ENCODE measurements around the gene WDR88.
"Not testable (repeated sequence)": the region's sequence is repeated elsewhere in the genome, so short reads cannot be mapped to it uniquely, and the experiment has no call there.

Gene WDR88

GRCh38 chr19:33198169-33198568 is 66.3 kb downstream of the WDR88 start:
- no peak for DNase-seq (ENCODE audit: low read depth)

- peak; percentile 8 for DNase-seq (ENCODE audit: low read depth)
These were observed 67.7 kb downstream of the WDR88 start for GRCh38 chr19:33199441-33200265.

DNA sequence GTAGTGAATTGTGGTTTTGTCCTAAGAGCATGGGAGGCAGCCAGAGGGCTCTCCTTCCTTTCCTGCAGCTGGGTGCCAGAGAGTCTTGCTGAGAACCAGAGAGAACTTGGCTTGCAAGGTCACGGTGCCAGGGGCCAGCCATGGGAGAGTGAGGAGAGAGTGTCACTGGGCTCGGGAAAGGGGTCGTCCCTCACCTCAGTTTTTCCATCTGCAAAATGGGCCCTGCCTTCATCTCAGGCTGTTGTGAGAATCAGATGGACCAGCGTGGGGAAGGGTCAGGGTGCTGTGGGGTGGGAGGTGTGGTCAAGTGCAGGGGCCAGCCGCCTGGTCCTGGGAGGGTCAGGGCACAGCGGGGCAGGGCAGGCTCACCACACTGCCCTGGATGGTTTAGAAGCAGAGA is 69.6 kb downstream of the WDR88 start:
- no peak for DNase-seq (ENCODE audit: low read depth)

DNA sequence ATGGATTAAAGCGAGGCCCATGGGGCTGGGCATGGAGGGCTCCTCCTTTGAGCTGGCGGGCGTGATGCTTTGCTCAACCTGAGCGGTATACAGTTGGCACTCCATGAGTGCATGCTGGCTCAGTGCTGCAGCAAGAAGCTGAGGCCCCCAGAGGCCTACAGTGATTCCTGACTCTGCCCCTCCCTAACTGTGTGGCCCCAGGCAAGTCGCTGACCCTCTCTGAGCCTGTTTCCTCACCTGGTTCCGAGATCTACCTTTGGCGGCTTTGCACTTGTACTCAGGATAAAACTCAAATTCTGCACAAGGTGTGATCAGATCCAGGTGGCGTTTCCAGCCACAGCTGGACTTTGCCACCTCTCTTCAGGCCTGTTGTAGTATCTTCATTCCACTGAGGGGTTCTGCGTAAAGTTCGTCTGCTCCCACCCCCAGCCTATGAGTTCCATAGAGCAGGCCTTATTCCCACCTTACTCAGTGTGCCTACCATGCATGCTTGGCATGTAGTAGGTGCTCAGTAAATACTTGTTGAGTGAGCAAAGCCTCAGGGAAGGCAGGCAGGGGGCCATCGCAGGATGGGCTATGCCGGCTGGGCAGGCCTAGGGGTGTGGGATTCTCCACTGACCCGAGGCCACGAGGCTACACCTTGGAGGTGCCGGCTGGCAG is 70.1 kb downstream of the WDR88 start:
- no peak for DNase-seq (ENCODE audit: low read depth)

DNA sequence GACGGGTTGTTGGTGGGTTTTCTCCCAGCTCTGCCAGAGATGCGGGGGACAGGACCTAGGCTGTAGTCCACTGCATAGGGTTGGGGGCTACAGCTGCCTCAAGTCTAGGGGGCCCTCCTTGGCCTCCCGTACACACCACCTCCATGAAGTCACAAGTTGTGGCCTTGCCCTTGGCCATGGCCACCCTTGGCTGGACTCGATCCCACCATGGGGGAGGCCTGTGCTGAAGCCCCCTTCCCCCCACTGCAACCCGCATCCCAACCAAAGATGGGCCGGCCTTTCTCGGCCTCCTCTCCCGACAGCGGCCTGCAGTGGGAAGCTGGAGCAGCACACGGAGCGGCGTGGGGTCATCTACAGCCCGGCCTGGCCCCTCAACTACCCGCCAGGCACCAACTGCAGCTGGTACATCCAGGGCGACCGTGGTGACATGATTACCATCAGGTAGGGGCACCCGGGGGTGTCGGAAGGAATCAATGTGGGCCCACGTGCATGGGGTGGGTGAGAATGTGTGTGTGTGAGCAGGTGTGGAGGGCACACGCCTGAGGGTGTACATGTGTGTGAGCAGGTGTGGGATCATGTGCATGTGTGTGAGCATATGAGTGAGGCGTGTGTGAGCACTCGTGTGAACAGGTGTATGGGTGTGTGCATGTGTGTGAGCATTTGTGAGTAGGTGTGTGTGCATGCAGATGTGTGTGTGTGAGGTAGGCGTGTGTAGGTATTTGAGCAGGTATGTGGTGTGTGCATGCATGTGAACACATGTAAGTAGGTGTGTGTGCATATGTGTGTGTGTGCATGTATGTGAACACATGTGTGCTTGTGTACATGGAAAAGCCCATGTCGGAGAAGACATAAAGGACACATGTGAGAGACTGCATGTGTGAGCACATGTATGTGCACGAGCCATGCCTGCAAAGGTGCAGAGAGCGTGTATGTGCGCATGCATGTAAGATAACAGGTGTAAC is 70.9 kb downstream of the WDR88 start:
- DNase-seq (ENCODE audit: low read depth) = no peak

DNA sequence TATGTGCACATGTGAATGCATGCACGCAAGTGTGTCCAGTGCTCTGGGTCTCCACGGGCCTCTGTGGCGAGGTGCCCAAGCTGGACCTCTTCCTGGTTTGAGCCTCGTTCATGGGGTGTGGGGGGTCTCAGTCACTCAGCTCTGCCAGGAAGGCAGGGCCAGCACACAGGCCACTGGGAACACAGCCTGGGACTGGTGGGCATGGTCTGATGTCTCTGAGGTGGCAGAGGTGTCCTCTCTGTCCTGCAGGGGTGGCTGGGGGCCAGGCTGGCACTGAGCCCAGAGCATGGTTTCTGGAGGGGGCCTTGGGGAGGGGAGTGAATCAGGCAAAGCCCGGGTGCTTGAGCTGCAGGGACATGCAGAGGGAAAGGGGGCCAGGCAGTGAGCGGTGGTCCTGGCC is 71.6 kb downstream of the WDR88 start:
- no peak for DNase-seq (ENCODE audit: low read depth)

DNA sequence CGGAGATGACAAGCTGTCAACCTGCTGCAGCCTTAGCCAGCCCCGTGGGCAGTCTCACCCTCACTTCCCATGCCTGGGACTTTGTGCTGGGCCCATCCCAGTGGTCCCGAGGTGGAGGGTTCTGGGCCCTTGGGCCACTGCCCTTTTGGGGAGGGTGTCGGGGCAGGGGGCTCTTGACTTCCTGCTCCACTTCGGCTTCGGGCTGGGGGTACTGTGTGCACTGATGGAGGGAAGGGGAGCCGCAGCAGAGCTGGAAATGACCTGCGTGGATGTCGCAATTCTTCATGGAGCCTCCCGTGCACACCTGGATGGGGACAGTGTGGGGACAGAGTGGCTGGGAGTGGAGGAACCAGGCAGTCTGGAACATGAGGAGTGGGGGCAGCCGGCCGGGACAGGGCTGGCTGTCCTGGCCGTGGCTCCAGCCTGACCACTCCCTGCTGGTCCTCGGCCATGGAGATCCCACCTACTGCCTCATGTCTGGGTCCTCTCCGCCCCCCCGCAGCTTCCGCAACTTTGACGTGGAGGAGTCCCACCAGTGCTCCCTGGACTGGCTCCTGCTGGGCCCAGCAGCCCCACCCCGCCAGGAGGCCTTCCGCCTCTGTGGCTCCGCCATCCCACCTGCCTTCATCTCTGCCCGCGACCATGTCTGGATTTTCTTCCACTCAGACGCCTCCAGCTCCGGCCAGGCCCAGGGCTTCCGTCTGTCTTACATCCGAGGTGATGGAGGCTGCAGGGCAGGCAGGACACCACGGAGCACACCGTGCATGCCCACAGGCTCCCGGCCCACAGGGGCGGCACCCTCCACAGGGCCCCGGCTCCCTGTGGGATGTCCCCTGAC is 72.4 kb downstream of the WDR88 start:
- no peak for DNase-seq (ENCODE audit: low read depth)

GRCh38 chr19:33205110-33205509 is 73.2 kb downstream of the WDR88 start:
- no peak for DNase-seq (ENCODE audit: low read depth)

DNA sequence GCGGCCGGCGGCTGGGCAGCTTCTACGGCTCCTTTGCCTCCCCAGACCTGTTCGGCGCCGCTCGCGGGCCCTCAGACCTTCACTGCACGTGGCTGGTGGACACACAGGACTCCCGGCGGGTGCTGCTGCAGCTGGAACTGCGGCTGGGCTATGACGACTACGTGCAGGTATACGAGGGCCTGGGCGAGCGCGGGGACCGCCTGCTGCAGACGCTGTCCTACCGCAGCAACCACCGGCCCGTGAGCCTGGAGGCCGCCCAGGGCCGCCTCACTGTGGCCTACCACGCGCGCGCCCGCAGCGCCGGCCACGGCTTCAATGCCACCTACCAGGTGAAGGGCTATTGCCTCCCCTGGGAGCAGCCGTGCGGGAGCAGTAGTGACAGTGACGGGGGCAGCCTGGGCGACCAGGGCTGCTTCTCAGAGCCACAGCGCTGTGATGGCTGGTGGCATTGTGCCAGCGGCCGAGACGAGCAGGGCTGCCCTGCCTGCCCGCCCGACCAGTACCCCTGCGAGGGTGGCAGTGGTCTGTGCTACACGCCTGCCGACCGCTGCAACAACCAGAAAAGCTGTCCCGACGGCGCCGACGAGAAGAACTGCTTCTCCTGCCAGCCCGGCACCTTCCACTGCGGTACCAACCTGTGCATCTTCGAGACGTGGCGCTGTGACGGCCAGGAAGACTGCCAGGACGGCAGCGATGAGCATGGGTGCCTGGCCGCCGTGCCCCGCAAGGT is 73.8 kb downstream of the WDR88 start:
- DNase-seq (ENCODE audit: low read depth) = no peak

DNA sequence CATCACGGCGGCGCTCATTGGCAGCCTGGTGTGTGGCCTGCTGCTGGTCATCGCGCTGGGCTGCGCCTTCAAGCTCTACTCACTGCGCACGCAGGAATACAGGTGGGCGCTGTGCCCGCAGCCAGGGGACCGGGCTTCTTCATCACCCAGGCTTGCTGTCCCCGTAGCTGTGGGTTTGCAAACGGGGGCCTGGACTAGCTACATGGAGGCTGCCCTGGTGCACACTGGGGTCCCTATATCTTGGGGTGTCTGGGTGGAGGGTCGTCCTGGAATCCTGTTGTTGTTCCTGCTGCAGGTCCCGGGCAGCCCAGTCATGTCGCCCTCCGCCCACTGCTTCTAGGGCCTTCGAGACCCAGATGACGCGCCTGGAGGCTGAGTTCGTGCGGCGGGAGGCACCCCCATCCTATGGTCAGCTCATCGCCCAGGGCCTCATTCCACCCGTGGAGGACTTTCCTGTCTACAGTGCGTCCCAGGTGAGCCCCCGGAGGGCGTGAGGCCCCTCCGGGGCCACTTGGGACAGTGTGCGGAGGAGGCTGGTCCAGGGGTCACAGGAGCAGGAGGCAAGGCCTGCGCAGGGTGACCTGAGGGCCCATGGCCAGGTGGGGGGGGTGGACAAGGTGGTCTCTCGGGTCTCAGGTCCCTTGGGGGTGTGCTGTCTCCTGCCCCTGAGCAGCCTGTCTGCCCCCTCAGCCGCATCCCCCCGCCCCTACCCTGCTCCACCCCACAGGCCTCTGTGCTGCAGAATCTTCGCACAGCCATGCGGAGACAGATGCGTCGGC is 74.5 kb downstream of the WDR88 start:
- DNase-seq (ENCODE audit: low read depth) = no peak

GRCh38 chr19:33207040-33207620 is 75.2 kb downstream of the WDR88 start:
- DNase-seq (ENCODE audit: low read depth) = no peak

DNA sequence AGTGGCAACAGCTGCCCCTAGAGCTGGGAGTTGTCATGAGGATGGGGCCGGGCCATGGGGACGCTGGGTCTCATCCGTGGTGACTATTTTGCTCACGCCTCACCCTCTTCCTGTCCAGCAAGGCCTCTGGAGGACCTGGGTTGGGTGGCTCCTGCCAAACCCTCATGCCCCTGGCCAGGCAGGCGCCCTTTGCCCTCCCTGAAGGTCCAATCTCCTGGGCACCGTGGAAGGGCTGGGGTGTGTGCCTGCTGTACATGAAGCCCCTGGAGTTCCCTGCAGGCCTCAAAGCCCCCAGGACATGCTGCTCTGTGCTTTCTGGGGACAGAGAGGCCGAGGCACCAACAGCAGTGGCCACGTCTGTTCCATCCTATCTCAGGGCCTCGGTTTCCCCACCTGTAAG is 76.0 kb downstream of the WDR88 start:
- no peak for DNase-seq (ENCODE audit: low read depth)

DNA sequence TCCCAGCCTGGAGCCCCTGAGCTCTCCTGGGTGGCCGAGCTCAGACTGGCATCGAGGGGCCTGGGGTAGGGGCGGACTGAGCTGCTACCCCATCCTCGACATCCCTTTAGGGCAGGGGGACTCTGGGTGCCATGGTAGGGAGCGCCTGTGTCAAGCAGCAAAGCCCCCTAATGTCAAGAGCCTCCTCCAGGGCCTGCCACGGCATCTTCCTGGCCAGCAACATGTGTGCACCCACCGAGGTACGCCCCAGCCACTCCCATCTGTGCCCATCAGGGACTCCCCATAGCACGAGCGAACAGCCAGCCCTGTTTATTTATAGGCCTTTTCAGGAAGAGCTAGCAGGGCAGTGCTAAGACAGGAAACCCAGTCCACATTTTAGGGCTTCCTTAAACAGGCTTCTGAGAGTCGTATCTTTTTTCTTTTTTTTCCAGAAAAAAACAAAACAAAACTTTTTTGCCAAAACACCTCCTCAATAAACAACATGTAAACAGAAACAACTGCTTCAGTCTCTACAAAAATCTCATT is 76.5 kb downstream of the WDR88 start:
- no peak for DNase-seq (ENCODE audit: low read depth)

GRCh38 chr19:33208904-33209849 is 77.3 kb downstream of the WDR88 start:
- no peak for DNase-seq (ENCODE audit: low read depth)

DNA sequence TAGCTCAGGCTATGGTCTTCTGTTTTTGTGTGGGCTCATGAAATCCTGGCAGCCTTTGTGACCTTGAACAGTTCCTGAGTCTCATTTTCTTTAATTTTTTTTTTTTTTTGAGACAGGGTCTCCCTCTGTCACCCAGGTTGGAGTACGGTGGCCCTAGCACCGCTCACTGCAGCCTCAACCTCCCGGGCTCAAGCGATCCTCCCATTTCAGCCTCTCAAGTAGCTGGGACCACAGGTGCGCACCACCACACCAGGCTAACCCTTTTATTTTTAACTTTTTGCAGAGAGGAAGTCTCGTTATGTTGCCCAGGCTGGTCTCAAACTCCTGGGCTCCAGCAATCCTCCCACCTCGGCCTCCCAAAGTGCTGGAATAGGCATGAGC is 77.9 kb downstream of the WDR88 start:
- not testable (repeated sequence) for DNase-seq (ENCODE audit: low read depth)

DNA sequence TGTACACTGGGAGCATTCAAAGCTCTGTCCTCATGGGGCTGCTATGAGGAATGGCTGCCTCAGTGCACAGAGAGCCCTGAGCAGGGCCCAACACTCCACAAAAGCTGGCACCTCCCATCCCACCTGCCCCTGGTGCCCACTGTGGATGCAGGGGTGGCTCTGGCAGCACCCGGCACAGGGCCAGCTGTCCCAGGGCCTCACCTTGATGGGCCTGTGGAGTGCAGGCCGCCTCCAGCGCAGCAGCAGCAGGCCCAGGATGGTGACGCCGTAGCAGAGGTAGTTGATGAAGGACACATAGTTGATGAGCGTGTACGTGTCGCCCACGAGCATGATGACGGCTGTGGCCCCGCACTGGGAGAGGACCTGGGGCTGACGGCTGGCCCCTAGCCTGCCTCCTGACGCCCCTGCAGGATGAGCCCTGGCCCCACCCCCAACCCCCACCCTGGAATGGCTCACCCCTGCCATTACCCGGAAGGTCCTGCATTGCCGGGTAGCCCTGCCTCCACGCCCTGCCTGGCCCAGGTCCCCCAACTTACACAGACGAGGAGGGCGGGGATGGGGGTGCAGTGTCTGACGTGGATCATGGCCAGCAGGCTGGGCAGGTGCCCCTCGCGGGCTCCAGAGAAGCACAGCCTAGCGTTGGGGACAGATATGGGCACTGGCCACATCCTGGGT is 78.5 kb downstream of the WDR88 start:
- DNase-seq (ENCODE audit: low read depth) = no peak

DNA sequence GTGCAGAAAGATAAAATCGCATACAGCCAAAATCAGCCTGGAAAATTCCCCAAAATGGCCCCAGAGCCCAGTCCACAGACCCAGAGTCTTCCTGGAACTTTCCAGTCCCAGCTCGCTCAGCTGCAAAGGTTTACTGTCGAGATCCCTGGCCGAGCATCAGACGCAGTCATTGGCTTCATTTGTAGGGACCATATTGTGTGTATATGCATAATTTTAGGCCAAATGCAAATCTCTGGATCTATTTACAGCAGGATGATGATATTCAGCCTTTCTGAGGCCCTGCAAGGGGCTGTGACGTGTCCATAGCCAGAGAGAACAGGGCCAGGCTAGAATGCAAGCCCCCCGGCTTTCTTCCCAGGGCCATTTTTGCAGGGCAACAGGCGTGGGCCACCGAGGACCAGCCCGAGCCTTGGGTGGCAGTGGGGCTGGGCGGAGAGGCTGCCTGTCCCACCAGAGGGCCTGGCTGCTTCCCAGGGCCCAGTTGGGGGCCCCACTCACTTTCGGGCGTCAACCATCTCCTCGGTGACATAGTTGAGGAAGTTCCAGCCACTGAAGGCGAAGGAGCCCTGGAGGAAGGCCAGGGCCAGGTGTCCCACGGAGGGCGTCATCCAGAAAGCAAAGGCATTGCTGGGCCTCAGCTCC is 80.0 kb downstream of the WDR88 start:
- no peak for DNase-seq (ENCODE audit: low read depth)

Measured in iris pigment epithelial cell (primary cell).